ENCODE results near the gene INTS13.
"Not testable (repeated sequence)": the region's sequence is repeated elsewhere in the genome, so short reads cannot be mapped to it uniquely, and the experiment has no call there.

INTS13 gene

GRCh38 chr12:26870491-26871419, 67.0 kb downstream of the INTS13 start:
- DNase-seq (ENCODE audit: low spot score), result no peak

- no peak for DNase-seq (ENCODE audit: low spot score)
Observed at GRCh38 chr12:26869908-26870459, 67.8 kb downstream of the INTS13 start.

- no peak for DNase-seq (ENCODE audit: low spot score)
Observed at GRCh38 chr12:26869104-26869494, 68.7 kb downstream of the INTS13 start.

GRCh38 chr12:26868447-26869103, 69.2 kb downstream of the INTS13 start:
- DNase-seq (ENCODE audit: low spot score), result no peak

- no peak for DNase-seq (ENCODE audit: low spot score)
Observed at GRCh38 chr12:26867080-26867479, 70.7 kb downstream of the INTS13 start.

- DNase-seq (ENCODE audit: low spot score), result no peak
Observed at GRCh38 chr12:26863515-26863914, 74.3 kb downstream of the INTS13 start.

GRCh38 chr12:26862787-26863186, 75.0 kb downstream of the INTS13 start:
- DNase-seq (ENCODE audit: low spot score), result not testable (repeated sequence)

GRCh38 chr12:26861690-26862089, 76.1 kb downstream of the INTS13 start:
- no peak for DNase-seq (ENCODE audit: low spot score)

- DNase-seq (ENCODE audit: low spot score), result no peak
Observed at GRCh38 chr12:26857465-26858176, 80.2 kb downstream of the INTS13 start.

- no peak for DNase-seq (ENCODE audit: low spot score)
Observed at GRCh38 chr12:26855337-26855736, 82.4 kb downstream of the INTS13 start.

Measured in pons (tissue), 1 donor.